HL-60 (cell line): Measurements from ENCODE around the gene PCDHA8.
"Not testable (repeated sequence)": the region's sequence is repeated elsewhere in the genome, so short reads cannot be mapped to it uniquely, and the experiment has no call there.

Source experiments
- DNase-seq, 2 experiments: peaks; one replicate each; pipeline ENCODE4 v3.0.0-alpha.2; 2010 to 2020; ENCODE audit warnings: low read depth in 1 of 2, low spot score in 1 of 2
- H3K27ac ChIP-seq: fragments of 250-450 bp; sonication (Bioruptor Pico); replicated peaks from 2 replicates; pipeline ENCODE4 v1.5.1; 2020; ENCODE audit warnings: mild to moderate bottlenecking, moderate library complexity
- H3K27me3 ChIP-seq: fragments of 250-450 bp; sonication (Bioruptor Pico); 2 replicates; pipeline ENCODE4 v1.5.1; 2021; ENCODE audit warnings: mild to moderate bottlenecking, moderate library complexity; ENCODE audit not compliant: insufficient read depth, poor library complexity, severe bottlenecking
- H3K4me3 ChIP-seq: replicated peaks from 2 replicates; pipeline ENCODE4 v1.5.1; 2011; ENCODE audit warnings: mild to moderate bottlenecking, control low read depth, low read length; ENCODE audit not compliant: insufficient read depth
- CTCF ChIP-seq: IDR thresholded peaks from one replicate; pipeline ENCODE4 v1.5.1; 2011; ENCODE audit warnings: low read length, control low read depth, inconsistent platforms; ENCODE audit not compliant: insufficient read depth
- GABPA ChIP-seq: IDR thresholded peaks from 2 replicates; pipeline ENCODE4 v1.6.1; 2012; ENCODE audit warnings: low read depth
- POLR2AphosphoS5 ChIP-seq: IDR thresholded peaks from 2 replicates; pipeline ENCODE4 v1.6.1; 2012; ENCODE audit warnings: low read depth
- REST ChIP-seq: IDR thresholded peaks from 2 replicates; pipeline ENCODE4 v1.6.1; 2012; ENCODE audit warnings: low read depth; ENCODE audit not compliant: insufficient replicate concordance
- SPI1 ChIP-seq: IDR thresholded peaks from 2 replicates; pipeline ENCODE4 v1.6.1; 2012; ENCODE audit warnings: low read depth, mild to moderate bottlenecking, borderline replicate concordance

PCDHA8 gene

GRCh38 chr5:140808889-140809291 is 32.1 kb upstream of the PCDHA8 start:
- no peaks in the 10 kb centered on the region for H3K27me3 ChIP-seq
- no peak overlapping the region for H3K27ac ChIP-seq
- TF ChIP-seq GABPA = no peak
- no peak for TF ChIP-seq REST
- no peak for TF ChIP-seq POLR2AphosphoS5
- no peak for TF ChIP-seq SPI1
- DNase-seq = no peak
- no peak overlapping the region for H3K4me3 ChIP-seq

- H3K27ac ChIP-seq = no peak within 1 kb of the TSS
- H3K4me3 ChIP-seq = no peak within 1 kb of the TSS
- TF ChIP-seq CTCF = peak; percentile 22
- no peak for TF ChIP-seq POLR2AphosphoS5
- DNase-seq = no peak
- H3K27me3 ChIP-seq = no peaks in the 10 kb centered on the region
These were observed 19.4 kb upstream of the PCDHA8 start, which contains the start of gene PCDHA5 for GRCh38 chr5:140821375-140822280. PCDHA5 (plus strand) TSS chr5:140821613.

GRCh38 chr5:140822281-140822629 is 18.7 kb upstream of the PCDHA8 start:
- DNase-seq = no peak
- no peak for TF ChIP-seq POLR2AphosphoS5
- no peak for TF ChIP-seq GABPA
- no peak for TF ChIP-seq SPI1
- no peak for TF ChIP-seq CTCF
- TF ChIP-seq REST = no peak
- Histone ChIP-seq H3K27me3 (peaks cover 5% of the 10 kb centered on the region), H3K27ac (no peak overlapping the region), H3K4me3 (no peak overlapping the region)

GRCh38 chr5:140822969-140823368 is 18.0 kb upstream of the PCDHA8 start:
- DNase-seq, H3K4me3 ChIP-seq, H3K27ac ChIP-seq, H3K27me3 ChIP-seq: not testable (repeated sequence)

- H3K27me3 ChIP-seq = peaks cover 5% of the 10 kb centered on the region
- no peak overlapping the region for H3K4me3 ChIP-seq
- no peak for TF ChIP-seq GABPA
- TF ChIP-seq SPI1 = no peak
- no peak for TF ChIP-seq POLR2AphosphoS5
- no peak for TF ChIP-seq REST
- no peak for TF ChIP-seq CTCF
- no peak overlapping the region for H3K27ac ChIP-seq
- no peak for DNase-seq
These were observed 17.5 kb upstream of the PCDHA8 start for GRCh38 chr5:140823475-140823874.
